Measurements from ENCODE around the gene NUP188. TPM values are rescaled to one million over a fixed set of nuclear protein-coding genes. Genes with fewer than 3 reads are reported as not detected.

The NUP188 gene
- total RNA-seq, 6 experiments from 2014 or later: 42.1 to 58.2 (median 54.2) TPM

DNA sequence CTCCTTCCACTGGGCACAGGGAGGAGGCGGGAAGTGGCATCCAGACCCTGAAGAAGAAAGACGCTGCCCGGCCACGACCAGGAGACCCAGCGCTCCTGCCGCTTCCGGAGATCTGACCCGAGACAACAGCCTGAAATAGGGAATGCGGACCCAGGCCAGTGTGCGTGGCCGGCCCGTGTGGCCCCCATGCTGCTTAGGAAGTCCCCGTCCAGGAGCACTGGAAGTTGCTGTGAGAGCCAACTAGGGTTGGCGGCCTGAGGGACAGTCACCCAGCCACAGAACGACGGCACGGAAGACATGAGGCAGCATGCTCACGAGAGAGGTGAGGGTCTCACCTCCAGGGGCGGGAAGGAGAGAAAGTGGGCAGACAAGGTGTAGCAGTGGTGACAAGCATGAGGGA lies 63.7 kb downstream of the NUP188 start:
- H3K4me3 Mint-ChIP-seq: no peak overlapping the region
- no peaks in the 10 kb centered on the region for H3K4me1 Mint-ChIP-seq (ENCODE audit: low read depth)
- peak overlapping the region; percentile 56; the same call in 1 of the 2 replicates for H3K27ac Mint-ChIP-seq
- no peak for DNase-seq
- TF ChIP-seq, protein P1, sequence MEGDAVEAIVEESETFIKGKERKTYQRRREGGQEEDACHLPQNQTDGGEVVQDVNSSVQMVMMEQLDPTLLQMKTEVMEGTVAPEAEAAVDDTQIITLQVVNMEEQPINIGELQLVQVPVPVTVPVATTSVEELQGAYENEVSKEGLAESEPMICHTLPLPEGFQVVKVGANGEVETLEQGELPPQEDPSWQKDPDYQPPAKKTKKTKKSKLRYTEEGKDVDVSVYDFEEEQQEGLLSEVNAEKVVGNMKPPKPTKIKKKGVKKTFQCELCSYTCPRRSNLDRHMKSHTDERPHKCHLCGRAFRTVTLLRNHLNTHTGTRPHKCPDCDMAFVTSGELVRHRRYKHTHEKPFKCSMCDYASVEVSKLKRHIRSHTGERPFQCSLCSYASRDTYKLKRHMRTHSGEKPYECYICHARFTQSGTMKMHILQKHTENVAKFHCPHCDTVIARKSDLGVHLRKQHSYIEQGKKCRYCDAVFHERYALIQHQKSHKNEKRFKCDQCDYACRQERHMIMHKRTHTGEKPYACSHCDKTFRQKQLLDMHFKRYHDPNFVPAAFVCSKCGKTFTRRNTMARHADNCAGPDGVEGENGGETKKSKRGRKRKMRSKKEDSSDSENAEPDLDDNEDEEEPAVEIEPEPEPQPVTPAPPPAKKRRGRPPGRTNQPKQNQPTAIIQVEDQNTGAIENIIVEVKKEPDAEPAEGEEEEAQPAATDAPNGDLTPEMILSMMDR (IDR thresholded peaks at IDR 0.05): no peak
- H3K9me3 Mint-ChIP-seq: no peaks in the 10 kb centered on the region
- H3K36me3 Mint-ChIP-seq (ENCODE audit: low read depth): no peaks in the 10 kb centered on the region; the same call in 1 of the 2 replicates
- H3K27me3 Mint-ChIP-seq (ENCODE audit: insufficient read depth): peaks cover 4% of the 10 kb centered on the region

DNA sequence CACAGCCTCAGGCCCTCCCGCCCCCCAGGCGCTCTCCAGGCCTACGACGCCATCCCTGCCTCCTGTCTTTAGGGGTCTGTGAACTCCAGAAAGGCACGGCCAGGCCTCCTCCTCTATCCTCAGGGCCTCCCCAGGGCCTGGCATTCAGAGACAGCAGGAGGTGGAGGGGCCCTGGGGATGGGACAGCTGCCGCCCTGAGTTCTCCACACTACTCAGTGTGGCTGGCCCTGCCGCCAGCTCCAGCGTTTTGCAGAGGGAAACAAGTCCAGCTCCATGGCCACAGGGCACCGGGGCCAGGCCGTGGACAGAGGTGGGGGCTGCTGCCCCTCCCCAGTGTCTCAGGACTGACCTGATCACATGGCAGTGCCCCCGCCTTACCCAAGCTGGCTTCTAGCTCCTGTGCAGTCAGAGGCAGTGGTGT lies 64.3 kb downstream of the NUP188 start:
- peaks cover 2% of the 10 kb centered on the region for H3K27me3 Mint-ChIP-seq (ENCODE audit: insufficient read depth)
- no peak overlapping the region for H3K27ac Mint-ChIP-seq
- no peaks in the 10 kb centered on the region for H3K9me3 Mint-ChIP-seq
- TF ChIP-seq, protein P1 (IDR thresholded peaks at IDR 0.05): no peak
- no peaks in the 10 kb centered on the region; the same call in 1 of the 2 replicates for H3K36me3 Mint-ChIP-seq (ENCODE audit: low read depth)
- no peak for DNase-seq
- H3K4me1 Mint-ChIP-seq (ENCODE audit: low read depth): no peaks in the 10 kb centered on the region
- no peak overlapping the region for H3K4me3 Mint-ChIP-seq

DNA sequence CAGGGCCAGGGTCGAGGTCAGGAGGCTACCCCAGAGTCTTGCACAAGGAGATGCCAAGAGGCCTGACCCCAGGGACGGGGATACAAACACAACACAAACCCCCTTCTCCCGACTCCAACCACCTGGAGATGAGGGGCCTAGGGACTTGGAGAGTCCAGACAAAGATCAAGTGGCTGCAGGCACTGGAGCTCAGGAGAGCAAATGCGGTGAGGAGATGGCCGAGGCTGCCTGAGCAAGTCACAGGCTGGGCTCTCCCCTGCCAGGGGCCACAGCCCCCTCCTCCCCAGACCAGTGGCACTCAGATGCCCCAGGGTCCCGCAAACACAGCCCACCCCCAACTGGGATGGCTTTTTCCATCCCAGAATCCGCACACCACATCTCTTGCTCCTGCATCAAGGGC lies 64.8 kb downstream of the NUP188 start:
- H3K36me3 Mint-ChIP-seq (ENCODE audit: low read depth): no peaks in the 10 kb centered on the region; the same call in 1 of the 2 replicates
- no peak overlapping the region for H3K4me3 Mint-ChIP-seq
- no peak overlapping the region for H3K27ac Mint-ChIP-seq
- no peak for DNase-seq
- H3K4me1 Mint-ChIP-seq (ENCODE audit: low read depth): no peaks in the 10 kb centered on the region
- H3K27me3 Mint-ChIP-seq (ENCODE audit: insufficient read depth): peaks cover 2% of the 10 kb centered on the region
- TF ChIP-seq, protein P1 (IDR thresholded peaks at IDR 0.05): no peak
- H3K9me3 Mint-ChIP-seq: no peaks in the 10 kb centered on the region

DNA sequence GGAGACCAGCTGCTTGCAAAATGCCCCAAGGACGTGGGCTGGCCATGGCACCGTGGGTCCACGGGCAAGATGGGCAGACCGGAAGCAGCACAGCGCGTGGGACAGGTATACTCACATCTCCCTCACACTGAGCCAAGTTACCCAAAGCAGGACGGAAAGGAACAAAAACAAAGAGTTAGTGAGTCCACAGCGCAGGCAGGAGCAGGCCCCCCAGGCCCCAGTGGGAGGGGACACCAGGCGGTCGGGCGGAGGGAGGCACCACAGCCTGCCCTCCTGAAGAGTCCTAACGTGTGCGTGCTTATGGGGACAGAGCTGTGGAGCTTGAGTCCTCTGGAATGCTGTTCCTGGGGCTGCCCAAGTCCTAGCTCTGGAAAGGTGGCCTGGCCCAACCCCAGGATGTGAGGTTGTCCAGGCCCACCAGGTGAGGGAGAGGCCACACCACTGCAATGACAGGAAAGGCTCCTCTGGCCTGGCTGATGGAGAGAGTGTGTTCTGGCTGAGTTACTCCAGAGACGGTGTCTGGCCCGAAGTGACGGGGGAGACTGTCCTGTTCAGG lies 65.5 kb downstream of the NUP188 start:
- Mint-ChIP-seq H3K27ac (no peak overlapping the region), H3K36me3 (ENCODE audit: low read depth) (no peaks in the 10 kb centered on the region; the same call in 1 of the 2 replicates), H3K27me3 (ENCODE audit: insufficient read depth) (no peaks in the 10 kb centered on the region; the same call in none of the 2 replicates), H3K9me3 (no peaks in the 10 kb centered on the region), H3K4me1 (ENCODE audit: low read depth) (no peaks in the 10 kb centered on the region), H3K4me3 (no peak overlapping the region)
- TF ChIP-seq, protein P1 (IDR thresholded peaks at IDR 0.05): no peak
- DNase-seq: no peak

DNA sequence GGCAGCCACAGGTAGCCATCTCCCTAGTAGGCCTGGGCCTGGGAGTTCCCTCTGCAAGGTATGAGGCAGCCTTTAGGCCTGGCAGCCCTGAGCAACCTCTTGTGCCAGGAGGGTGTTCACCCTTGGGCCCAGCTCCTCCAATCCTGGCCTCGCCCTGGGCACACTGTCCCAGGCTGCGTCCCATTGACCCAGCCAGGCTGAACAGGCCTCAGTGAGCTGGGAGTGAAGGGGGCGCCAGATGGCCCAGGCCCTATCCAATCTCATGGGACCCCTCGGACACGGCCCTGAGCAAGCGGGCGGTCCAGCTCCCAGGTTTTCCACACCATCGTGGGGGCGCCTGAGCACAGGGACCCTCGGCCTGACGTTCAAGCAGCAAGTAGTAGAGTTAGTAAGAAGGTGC lies 66.2 kb downstream of the NUP188 start:
- Mint-ChIP-seq H3K4me3 (no peak overlapping the region), H3K27ac (no peak overlapping the region), H3K9me3 (no peaks in the 10 kb centered on the region), H3K27me3 (ENCODE audit: insufficient read depth) (no peaks in the 10 kb centered on the region; the same call in none of the 2 replicates), H3K36me3 (ENCODE audit: low read depth) (no peaks in the 10 kb centered on the region; the same call in 1 of the 2 replicates), H3K4me1 (ENCODE audit: low read depth) (no peaks in the 10 kb centered on the region)
- TF ChIP-seq, protein P1 (IDR thresholded peaks at IDR 0.05): no peak
- DNase-seq: no peak
